ENCODE results near the gene LPP. TPM values are rescaled to one million over a fixed set of nuclear protein-coding genes. Genes with fewer than 3 reads are reported as not detected.

The LPP gene
- total and polyA plus RNA-seq, 2 of the 13 experiments (the other 11 are each of a cell fraction or from before 2014, with no cell fraction given): 19.2 to 29.9 TPM

DNA sequence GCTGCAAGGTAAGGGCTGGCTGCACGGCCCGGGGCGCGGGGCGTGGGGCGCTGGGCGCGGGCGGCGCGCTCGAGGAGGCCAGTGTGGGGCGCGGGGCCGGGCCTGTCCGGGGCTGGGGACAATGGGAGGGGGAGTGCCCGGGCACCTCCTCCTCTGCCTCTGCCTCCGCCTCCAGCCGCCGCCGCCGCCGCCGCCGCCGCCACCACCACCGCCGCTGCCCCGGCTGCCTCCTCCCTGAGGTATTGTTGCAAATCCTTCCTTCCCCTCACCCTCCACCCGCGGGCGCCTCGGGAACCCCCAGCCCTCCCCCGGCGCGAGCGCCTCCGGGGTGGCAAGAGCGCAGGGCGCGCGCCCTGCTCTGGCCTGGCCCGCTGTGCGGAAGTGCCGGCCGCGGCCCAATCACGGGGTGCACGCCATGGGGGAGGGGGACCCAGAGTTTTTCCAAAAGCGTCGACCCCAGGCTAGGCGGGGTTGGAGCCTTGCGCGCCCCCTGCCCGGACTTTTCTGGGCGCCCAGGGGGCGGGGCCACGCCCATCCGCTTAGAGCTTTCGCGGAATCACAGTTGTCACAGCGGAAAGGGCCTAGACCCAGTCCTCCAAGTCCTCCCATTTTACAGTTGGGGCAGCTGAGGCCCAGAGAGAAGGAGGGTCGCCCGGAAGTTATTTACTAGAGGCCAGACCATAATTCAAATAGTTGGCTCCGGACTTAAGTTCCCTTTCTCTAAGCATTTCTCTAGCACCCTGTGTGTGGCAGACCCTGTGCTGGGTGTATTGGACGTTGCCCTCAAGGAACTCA is at the start of gene LPP (continued):
- TF ChIP-seq, protein P1, sequence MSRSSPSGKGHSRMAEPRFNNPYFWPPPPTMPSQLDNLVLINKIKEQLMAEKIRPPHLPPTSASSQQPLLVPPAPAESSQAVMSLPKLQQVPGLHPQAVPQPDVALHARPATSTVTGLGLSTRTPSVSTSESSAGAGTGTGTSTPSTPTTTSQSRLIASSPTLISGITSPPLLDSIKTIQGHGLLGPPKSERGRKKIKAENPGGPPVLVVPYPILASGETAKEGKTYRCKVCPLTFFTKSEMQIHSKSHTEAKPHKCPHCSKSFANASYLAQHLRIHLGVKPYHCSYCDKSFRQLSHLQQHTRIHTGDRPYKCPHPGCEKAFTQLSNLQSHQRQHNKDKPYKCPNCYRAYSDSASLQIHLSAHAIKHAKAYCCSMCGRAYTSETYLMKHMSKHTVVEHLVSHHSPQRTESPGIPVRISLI (CRISPR knock-in tag; IDR thresholded peaks at IDR 0.05; ENCODE audit: borderline replicate concordance): peak; percentile 24; the same call in 1 of the 2 replicates
- TF ChIP-seq ERF (CRISPR knock-in tag; IDR thresholded peaks at IDR 0.05) (peak; percentile 37; the same call in 1 of the 2 replicates), BRD4 (CRISPR knock-in tag; IDR thresholded peaks at IDR 0.05) (0 out of 2 replicates have a peak, but pooled peaks have one; percentile 67), ZC3H4 (CRISPR knock-in tag; IDR thresholded peaks at IDR 0.05; ENCODE audit: borderline replicate concordance) (no peak), SPEN (CRISPR knock-in tag; IDR thresholded peaks at IDR 0.05; ENCODE audit: low read depth) (peak; percentile 63), ZNF33B (CRISPR knock-in tag; IDR thresholded peaks at IDR 0.05) (no peak), RCOR2 (CRISPR knock-in tag; IDR thresholded peaks at IDR 0.05) (peak; percentile 54; the same call in 1 of the 2 replicates), ZSCAN25 (CRISPR knock-in tag; IDR thresholded peaks at IDR 0.05) (no peak), POLR2G (IDR thresholded peaks at IDR 0.05; ENCODE audit: low read depth, low read length) (peak; percentile 37; the same call in 1 of the 2 replicates)
- TF ChIP-seq, protein P2, sequence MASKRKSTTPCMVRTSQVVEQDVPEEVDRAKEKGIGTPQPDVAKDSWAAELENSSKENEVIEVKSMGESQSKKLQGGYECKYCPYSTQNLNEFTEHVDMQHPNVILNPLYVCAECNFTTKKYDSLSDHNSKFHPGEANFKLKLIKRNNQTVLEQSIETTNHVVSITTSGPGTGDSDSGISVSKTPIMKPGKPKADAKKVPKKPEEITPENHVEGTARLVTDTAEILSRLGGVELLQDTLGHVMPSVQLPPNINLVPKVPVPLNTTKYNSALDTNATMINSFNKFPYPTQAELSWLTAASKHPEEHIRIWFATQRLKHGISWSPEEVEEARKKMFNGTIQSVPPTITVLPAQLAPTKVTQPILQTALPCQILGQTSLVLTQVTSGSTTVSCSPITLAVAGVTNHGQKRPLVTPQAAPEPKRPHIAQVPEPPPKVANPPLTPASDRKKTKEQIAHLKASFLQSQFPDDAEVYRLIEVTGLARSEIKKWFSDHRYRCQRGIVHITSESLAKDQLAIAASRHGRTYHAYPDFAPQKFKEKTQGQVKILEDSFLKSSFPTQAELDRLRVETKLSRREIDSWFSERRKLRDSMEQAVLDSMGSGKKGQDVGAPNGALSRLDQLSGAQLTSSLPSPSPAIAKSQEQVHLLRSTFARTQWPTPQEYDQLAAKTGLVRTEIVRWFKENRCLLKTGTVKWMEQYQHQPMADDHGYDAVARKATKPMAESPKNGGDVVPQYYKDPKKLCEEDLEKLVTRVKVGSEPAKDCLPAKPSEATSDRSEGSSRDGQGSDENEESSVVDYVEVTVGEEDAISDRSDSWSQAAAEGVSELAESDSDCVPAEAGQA (IDR thresholded peaks at IDR 0.05; ENCODE audit: low read depth): no peak
- TF ChIP-seq, protein P2 (CRISPR knock-in tag; IDR thresholded peaks at IDR 0.05; ENCODE audit: borderline replicate concordance): no peak
- TF ChIP-seq, protein P3, sequence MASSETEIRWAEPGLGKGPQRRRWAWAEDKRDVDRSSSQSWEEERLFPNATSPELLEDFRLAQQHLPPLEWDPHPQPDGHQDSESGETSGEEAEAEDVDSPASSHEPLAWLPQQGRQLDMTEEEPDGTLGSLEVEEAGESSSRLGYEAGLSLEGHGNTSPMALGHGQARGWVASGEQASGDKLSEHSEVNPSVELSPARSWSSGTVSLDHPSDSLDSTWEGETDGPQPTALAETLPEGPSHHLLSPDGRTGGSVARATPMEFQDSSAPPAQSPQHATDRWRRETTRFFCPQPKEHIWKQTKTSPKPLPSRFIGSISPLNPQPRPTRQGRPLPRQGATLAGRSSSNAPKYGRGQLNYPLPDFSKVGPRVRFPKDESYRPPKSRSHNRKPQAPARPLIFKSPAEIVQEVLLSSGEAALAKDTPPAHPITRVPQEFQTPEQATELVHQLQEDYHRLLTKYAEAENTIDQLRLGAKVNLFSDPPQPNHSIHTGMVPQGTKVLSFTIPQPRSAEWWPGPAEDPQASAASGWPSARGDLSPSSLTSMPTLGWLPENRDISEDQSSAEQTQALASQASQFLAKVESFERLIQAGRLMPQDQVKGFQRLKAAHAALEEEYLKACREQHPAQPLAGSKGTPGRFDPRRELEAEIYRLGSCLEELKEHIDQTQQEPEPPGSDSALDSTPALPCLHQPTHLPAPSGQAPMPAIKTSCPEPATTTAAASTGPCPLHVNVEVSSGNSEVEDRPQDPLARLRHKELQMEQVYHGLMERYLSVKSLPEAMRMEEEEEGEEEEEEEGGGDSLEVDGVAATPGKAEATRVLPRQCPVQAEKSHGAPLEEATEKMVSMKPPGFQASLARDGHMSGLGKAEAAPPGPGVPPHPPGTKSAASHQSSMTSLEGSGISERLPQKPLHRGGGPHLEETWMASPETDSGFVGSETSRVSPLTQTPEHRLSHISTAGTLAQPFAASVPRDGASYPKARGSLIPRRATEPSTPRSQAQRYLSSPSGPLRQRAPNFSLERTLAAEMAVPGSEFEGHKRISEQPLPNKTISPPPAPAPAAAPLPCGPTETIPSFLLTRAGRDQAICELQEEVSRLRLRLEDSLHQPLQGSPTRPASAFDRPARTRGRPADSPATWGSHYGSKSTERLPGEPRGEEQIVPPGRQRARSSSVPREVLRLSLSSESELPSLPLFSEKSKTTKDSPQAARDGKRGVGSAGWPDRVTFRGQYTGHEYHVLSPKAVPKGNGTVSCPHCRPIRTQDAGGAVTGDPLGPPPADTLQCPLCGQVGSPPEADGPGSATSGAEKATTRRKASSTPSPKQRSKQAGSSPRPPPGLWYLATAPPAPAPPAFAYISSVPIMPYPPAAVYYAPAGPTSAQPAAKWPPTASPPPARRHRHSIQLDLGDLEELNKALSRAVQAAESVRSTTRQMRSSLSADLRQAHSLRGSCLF (CRISPR knock-in tag; IDR thresholded peaks at IDR 0.05; ENCODE audit: borderline replicate concordance): peak; percentile 58; the same call in 1 of the 2 replicates
